A549 treated with GW870086 at 1 μM for 4 hours (cell line): ENCODE results near the gene PPP1R1A. TPM values are rescaled to one million over a fixed set of nuclear protein-coding genes. Genes with fewer than 3 reads are reported as not detected.

Source experiments
- total RNA-seq: library from RNA; stranded (reverse); fragments of 200-300 nt; extraction: Qiagen RNA extraction; gene quantifications from 5 replicates; pipeline ENCODE4 v1.2.3, GENCODE V29; 2022; ENCODE audit warnings: low read depth

PPP1R1A gene, protein sequence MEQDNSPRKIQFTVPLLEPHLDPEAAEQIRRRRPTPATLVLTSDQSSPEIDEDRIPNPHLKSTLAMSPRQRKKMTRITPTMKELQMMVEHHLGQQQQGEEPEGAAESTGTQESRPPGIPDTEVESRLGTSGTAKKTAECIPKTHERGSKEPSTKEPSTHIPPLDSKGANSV
- 0.21 to 0.24 TPM in 2 of 5 replicates, not detected in the others for total RNA-seq

DNA sequence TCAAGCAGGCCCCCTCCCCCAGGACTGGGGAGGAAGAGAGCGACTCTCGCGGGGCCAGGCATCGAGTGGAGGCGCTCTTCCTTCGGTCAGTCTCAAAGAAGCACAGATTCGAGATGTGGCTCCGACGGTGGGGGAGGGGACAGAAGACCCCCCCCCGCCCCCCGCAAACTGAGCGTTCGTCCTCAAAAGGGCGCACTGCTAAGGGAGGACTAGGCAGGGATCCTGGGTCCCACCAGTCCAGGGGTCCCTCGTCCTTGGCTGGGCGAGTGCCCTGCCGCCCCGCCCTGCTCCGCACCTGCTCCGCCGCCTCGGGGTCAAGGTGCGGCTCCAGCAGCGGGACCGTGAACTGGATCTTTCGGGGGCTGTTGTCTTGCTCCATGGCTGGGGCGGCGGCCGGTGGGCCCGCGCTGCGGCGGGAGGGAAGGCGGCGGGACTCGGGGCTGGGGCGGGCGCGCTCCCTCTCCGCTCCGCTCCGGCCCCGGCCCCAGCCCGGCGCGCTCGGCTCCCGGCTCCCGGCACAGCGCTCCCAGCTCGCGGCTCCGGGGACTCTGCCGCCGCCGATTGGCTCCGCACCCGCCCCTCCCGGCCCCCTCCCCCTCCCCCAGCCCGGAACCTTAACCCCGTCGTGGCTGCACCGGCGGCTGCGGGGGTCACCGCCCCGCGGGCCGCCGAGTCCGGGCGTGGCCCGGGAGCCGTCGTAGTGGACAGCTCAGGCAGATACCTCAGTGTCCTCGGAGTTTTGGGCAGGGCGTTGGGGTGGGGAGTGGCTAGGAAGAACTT lies at the start of gene PPP1R1A:
TSS of gene PPP1R1A (minus strand) at position 550 of the 780 bp plus-strand sequence. CDS start at position 379, 171 bp downstream.

DNA sequence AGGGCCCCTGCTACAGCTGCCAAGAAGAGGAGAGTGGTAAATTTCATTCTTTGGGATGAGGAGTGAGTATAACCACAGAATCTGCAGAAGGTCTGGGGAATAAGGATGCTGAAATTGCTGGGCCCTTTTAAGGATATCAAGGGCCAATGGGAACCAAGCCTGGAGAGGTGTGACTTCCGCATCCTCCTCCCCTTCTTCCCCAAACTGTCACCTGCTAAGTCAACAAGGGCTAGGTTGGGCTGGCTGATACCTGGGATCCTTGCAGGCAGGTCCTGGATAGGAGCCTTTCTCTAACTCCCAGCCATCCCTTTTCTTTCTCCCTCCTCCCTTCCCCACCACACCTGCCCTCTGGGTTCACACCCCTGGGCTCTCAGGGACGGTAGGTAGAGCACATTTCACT lies 46.3 kb upstream of the PPP1R1A start, which contains the start of gene LACRT:
TSS of gene LACRT (minus strand) at position 101 of the 400 bp plus-strand sequence. CDS start at position 47, 54 bp downstream.

Other genes starting within 250 kb of the PPP1R1A start
- not detected in 5 replicates for gene GPR84, start 224.2 kb downstream of the PPP1R1A start, total RNA-seq
- gene ZNF385A, start 203.9 kb downstream of the PPP1R1A start, total RNA-seq = 16.3 to 23.1 TPM (median 22.3 TPM) in 5 replicates
- gene ITGA5, start 169.4 kb downstream of the PPP1R1A start, total RNA-seq = 195 to 281 TPM (median 253 TPM) in 5 replicates
- not detected in 5 replicates for gene GTSF1, start 115.1 kb downstream of the PPP1R1A start, total RNA-seq
- gene NCKAP1L, start 90.9 kb downstream of the PPP1R1A start, total RNA-seq = 0.02 TPM in 1 of 5 replicates, not detected in the others
- gene PDE1B, start 39.1 kb downstream of the PPP1R1A start, total RNA-seq = 0.17 TPM in 1 of 5 replicates, not detected in the others
- not detected in 5 replicates for gene LACRT, start 46.2 kb upstream of the PPP1R1A start, total RNA-seq
- gene DCD, start 59.7 kb upstream of the PPP1R1A start, total RNA-seq = not detected in 5 replicates